Mesothelial cell of epicardium (in vitro differentiated cells): ENCODE data around the gene TRIP10. TPM values are rescaled to one million over a fixed set of nuclear protein-coding genes. Genes with fewer than 3 reads are reported as not detected.
"Not testable (repeated sequence)": the region's sequence is repeated elsewhere in the genome, so short reads cannot be mapped to it uniquely, and the experiment has no call there.

Experiments used
- DNase-seq, 2 experiments: peaks; one replicate each; pipeline ENCODE4 v3.0.0; 2021; ENCODE audit warnings: low spot score in 2 of 2; ENCODE audit not compliant: unreplicated experiment in 2 of 2
- H3K27ac Mint-ChIP-seq: 2 replicates; pipeline ENCODE4 v1.8.0; 2021; ENCODE audit warnings: mixed read lengths
- H3K27me3 Mint-ChIP-seq: 2 replicates; pipeline ENCODE4 v1.8.0; 2021; ENCODE audit warnings: low read depth, mixed read lengths
- H3K36me3 Mint-ChIP-seq: 2 replicates; pipeline ENCODE4 v1.8.0; 2021; ENCODE audit warnings: mixed read lengths
- H3K4me1 Mint-ChIP-seq: 2 replicates; pipeline ENCODE4 v1.8.0; 2021; ENCODE audit warnings: mixed read lengths
- H3K4me3 Mint-ChIP-seq: 2 replicates; pipeline ENCODE4 v1.8.0; 2021; ENCODE audit warnings: mild to moderate bottlenecking, moderate library complexity, mixed read lengths
- H3K9me3 Mint-ChIP-seq: 2 replicates; pipeline ENCODE4 v1.8.0; 2021; ENCODE audit warnings: mixed read lengths
- CTCF ChIP-seq: fragments of 200-600 bp; sonication (generic); IDR thresholded peaks from one replicate; pipeline ENCODE4 v1.5.0; 2021; ENCODE audit warnings: antibody characterized with exemption; ENCODE audit not compliant: unreplicated experiment
- total RNA-seq: library from RNA; stranded (reverse); gene quantifications from 3 replicates; pipeline ENCODE4 v1.2.1, GENCODE V29; 2021

The TRIP10 gene
- total RNA-seq, 1 donor from 2014 or later: 73.2 TPM

GRCh38 chr19:6708346-6708745 is 31.1 kb upstream of the TRIP10 start:
- Mint-ChIP-seq H3K27ac (no peak overlapping the region), H3K4me3 (no peak overlapping the region), H3K27me3 (peaks cover 52% of the 10 kb centered on the region), H3K36me3 (no peaks in the 10 kb centered on the region), H3K9me3 (no peaks in the 10 kb centered on the region), H3K4me1 (no peaks in the 10 kb centered on the region)
- no peak for DNase-seq
- no peak for TF ChIP-seq CTCF

- not testable (repeated sequence) for H3K9me3 Mint-ChIP-seq, DNase-seq, H3K4me1 Mint-ChIP-seq, H3K4me3 Mint-ChIP-seq, H3K36me3 Mint-ChIP-seq, H3K27ac Mint-ChIP-seq
- H3K27me3 Mint-ChIP-seq: peaks cover 52% of the 10 kb centered on the region
Observed at GRCh38 chr19:6708913-6709312, 30.6 kb upstream of the TRIP10 start.

- Mint-ChIP-seq H3K27me3 (peaks cover 58% of the 10 kb centered on the region), H3K4me3 (no peak overlapping the region), H3K9me3 (no peaks in the 10 kb centered on the region), H3K4me1 (no peaks in the 10 kb centered on the region), H3K27ac (no peak overlapping the region), H3K36me3 (no peaks in the 10 kb centered on the region)
- no peak for TF ChIP-seq CTCF
- DNase-seq: no peak
Observed at GRCh38 chr19:6709549-6709948, 29.9 kb upstream of the TRIP10 start.

GRCh38 chr19:6710273-6711077 is 29.0 kb upstream of the TRIP10 start:
- H3K9me3 Mint-ChIP-seq: no peaks in the 10 kb centered on the region
- no peak for DNase-seq
- no peak overlapping the region for H3K4me3 Mint-ChIP-seq
- H3K27me3 Mint-ChIP-seq: peaks cover 58% of the 10 kb centered on the region
- H3K36me3 Mint-ChIP-seq: no peaks in the 10 kb centered on the region
- TF ChIP-seq CTCF: no peak
- H3K4me1 Mint-ChIP-seq: no peaks in the 10 kb centered on the region
- no peak overlapping the region for H3K27ac Mint-ChIP-seq

GRCh38 chr19:6711078-6711361 is 28.5 kb upstream of the TRIP10 start:
- Mint-ChIP-seq H3K36me3 (no peaks in the 10 kb centered on the region), H3K27me3 (peaks cover 58% of the 10 kb centered on the region), H3K27ac (no peak overlapping the region), H3K4me1 (no peaks in the 10 kb centered on the region), H3K4me3 (no peak overlapping the region), H3K9me3 (no peaks in the 10 kb centered on the region)
- no peak for TF ChIP-seq CTCF
- DNase-seq: no peak

- no peak for DNase-seq
- no peaks in the 10 kb centered on the region for H3K36me3 Mint-ChIP-seq
- no peak for TF ChIP-seq CTCF
- no peak overlapping the region for H3K4me3 Mint-ChIP-seq
- no peaks in the 10 kb centered on the region for H3K9me3 Mint-ChIP-seq
- peaks cover 58% of the 10 kb centered on the region for H3K27me3 Mint-ChIP-seq
- H3K4me1 Mint-ChIP-seq: no peaks in the 10 kb centered on the region
- H3K27ac Mint-ChIP-seq: no peak overlapping the region
Observed at GRCh38 chr19:6711605-6712004, 27.9 kb upstream of the TRIP10 start.
